DND-41 (cell line): Measurements from ENCODE around the gene FOXD3.

ENCODE experiments used
- CTCF ChIP-seq: IDR thresholded peaks from 2 replicates; pipeline ENCODE4 v1.5.1; 2012; ENCODE audit warnings: borderline replicate concordance, low read length, moderate library complexity, mild to moderate bottlenecking; ENCODE audit not compliant: poor library complexity, severe bottlenecking; ENCODE audit errors: extremely low read depth
- EZH2 ChIP-seq: IDR thresholded peaks from 3 replicates; pipeline ENCODE4 v1.6.1; 2012; ENCODE audit warnings: borderline replicate concordance, low read depth, mild to moderate bottlenecking, moderate library complexity, low read length, inconsistent platforms; ENCODE audit not compliant: severe bottlenecking

- TF ChIP-seq CTCF (no peak), EZH2 (no peak)
Observed at GRCh38 chr1:63367215-63368103, 45.1 kb downstream of the FOXD3 start, which contains the start of gene ALG6.
